GM21526 (cell line): ENCODE results near the gene MIOS.
A peak's percentile ranks its signal among the peaks of the same experiment; 100 is the strongest.
"Not testable (repeated sequence)": the region's sequence is repeated elsewhere in the genome, so short reads cannot be mapped to it uniquely, and the experiment has no call there.

ENCODE experiments used
- ATAC-seq: cut with Tn5 transposase; IDR thresholded peaks from one replicate; pipeline ENCODE4 v1.9.1; 2021; ENCODE audit warnings: moderate library complexity; ENCODE audit not compliant: unreplicated experiment, low FRiP score

The MIOS gene

GRCh38 chr7:7554021-7554432, 12.7 kb upstream of the MIOS start:
- ATAC-seq = no peak

GRCh38 chr7:7554649-7555575, 11.8 kb upstream of the MIOS start:
- no peak for ATAC-seq

- no peak for ATAC-seq
Observed at GRCh38 chr7:7556852-7557251, 9.8 kb upstream of the MIOS start.

GRCh38 chr7:7557252-7557651, 9.4 kb upstream of the MIOS start:
- no peak for ATAC-seq

- ATAC-seq = not testable (repeated sequence)
Observed at GRCh38 chr7:7561591-7561990, 5.1 kb upstream of the MIOS start.

GRCh38 chr7:7562736-7563135, 3.9 kb upstream of the MIOS start:
- ATAC-seq = no peak

- ATAC-seq = no peak
Observed at GRCh38 chr7:7563269-7563668, 3.4 kb upstream of the MIOS start.

GRCh38 chr7:7563813-7564212, 2.9 kb upstream of the MIOS start:
- ATAC-seq = no peak

- ATAC-seq = no peak
Observed at GRCh38 chr7:7564323-7564780, 2.3 kb upstream of the MIOS start.

- ATAC-seq = no peak
Observed at GRCh38 chr7:7565018-7565680, 1.5 kb upstream of the MIOS start.

GRCh38 chr7:7565746-7566650, 686 bp upstream of the MIOS start:
- ATAC-seq = peak; percentile 3

- ATAC-seq = no peak
Observed at GRCh38 chr7:7567898-7568531, 1.3 kb downstream of the MIOS start.

- ATAC-seq = no peak
Observed at GRCh38 chr7:7568553-7568952, 1.9 kb downstream of the MIOS start.

GRCh38 chr7:7569081-7569527, 2.4 kb downstream of the MIOS start:
- peak; percentile 52 for ATAC-seq

- ATAC-seq = peak; percentile 27
Observed at GRCh38 chr7:7569615-7570014, 2.9 kb downstream of the MIOS start.

- ATAC-seq = no peak
Observed at GRCh38 chr7:7570584-7570983, 3.9 kb downstream of the MIOS start.

GRCh38 chr7:7573701-7574100, 7.0 kb downstream of the MIOS start:
- no peak for ATAC-seq

- no peak for ATAC-seq
Observed at GRCh38 chr7:7576344-7576743, 9.7 kb downstream of the MIOS start.

- ATAC-seq = peak; percentile 63
Observed at GRCh38 chr7:7577888-7578287, 11.2 kb downstream of the MIOS start.

GRCh38 chr7:7579638-7580037, 13.0 kb downstream of the MIOS start:
- no peak for ATAC-seq
